ENCODE data around the gene EMC9.

Gene EMC9

DNA sequence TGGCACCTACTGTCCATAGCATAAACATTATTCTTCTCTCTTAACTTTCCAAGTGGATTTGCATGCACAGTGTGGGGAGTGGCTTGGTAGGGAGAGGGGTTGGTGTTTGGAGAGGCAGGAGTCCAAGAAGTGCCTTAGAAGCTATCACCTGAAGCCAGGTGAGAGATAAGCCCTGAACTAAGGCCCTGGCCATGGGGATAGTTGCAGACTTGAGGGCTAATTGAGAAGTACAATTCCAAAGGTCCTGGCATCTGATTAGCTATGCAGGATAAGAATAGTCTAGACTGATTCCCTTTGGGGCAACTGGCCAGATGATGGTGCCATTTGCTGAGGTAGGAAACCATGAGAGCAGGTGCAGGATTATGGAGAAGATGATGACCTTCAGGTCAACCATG, 49.3 kb downstream of the EMC9 start:
- no peak for DNase-seq (ENCODE audit: low read depth, low spot score)
- in situ Hi-C loops (cut with HindIII; ENCODE audit: low sequenced_read_pairs) = no loop called here
- H3K4me3 ChIP-seq (ENCODE audit: low read depth, low read length) = no peak overlapping the region
- no peak for TF ChIP-seq CTCF (IDR thresholded peaks at IDR 0.05; ENCODE audit: low read depth, low read length)

DNA sequence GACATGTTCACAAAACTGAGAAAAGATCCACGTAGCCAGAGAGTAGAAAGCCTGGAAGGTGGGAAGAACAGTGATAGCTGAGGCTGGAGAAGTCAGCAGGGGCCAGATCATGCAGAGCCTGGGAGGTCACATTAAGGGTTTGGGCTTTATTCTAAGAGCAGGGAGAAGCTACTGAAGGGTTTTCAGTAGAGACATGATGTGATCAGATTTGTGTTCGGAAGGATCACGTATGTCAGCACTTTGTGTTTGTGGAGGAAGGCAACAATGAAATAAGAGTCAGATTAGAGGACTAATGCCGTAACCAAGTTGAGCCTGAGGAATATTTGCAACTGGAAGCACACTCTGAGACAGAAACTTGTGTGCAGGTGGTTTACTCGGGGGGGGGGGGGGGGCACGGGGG, 51.5 kb downstream of the EMC9 start:
- in situ Hi-C loops (cut with HindIII; ENCODE audit: low sequenced_read_pairs) = no loop called here
- TF ChIP-seq CTCF (IDR thresholded peaks at IDR 0.05; ENCODE audit: low read depth, low read length) = no peak
- no peak overlapping the region for H3K4me3 ChIP-seq (ENCODE audit: low read depth, low read length)
- DNase-seq (ENCODE audit: low read depth, low spot score) = no peak
